HG02981 (cell line): ENCODE results near the gene SAXO2.
"Not testable (repeated sequence)": the region's sequence is repeated elsewhere in the genome, so short reads cannot be mapped to it uniquely, and the experiment has no call there.

Experiments
- ATAC-seq: cut with Tn5 transposase; IDR thresholded peaks from one replicate; pipeline ENCODE4 v1.9.1; 2021; ENCODE audit warnings: mild to moderate bottlenecking, moderate library complexity; ENCODE audit not compliant: unreplicated experiment

Gene SAXO2

DNA sequence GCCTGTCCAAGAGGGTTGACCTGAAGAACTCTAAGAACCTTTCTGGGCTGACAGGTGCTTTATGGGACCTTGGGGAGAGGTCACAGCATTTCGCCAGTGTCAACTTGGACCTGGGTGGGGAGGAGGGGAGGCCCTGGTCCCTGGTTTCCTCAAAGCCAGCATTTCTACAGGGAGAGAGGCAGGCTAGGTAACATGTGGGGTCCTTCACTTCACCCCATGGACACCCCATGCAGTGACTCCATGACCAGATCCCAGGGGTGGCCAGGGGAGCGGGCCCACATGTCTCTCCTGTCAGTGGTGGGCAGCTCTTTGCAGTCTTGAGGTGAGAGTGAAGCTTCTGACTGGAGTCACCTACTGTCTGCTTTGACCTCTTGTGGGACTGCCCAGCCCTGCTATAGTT, 50.8 kb downstream of the SAXO2 start:
- no peak for ATAC-seq

DNA sequence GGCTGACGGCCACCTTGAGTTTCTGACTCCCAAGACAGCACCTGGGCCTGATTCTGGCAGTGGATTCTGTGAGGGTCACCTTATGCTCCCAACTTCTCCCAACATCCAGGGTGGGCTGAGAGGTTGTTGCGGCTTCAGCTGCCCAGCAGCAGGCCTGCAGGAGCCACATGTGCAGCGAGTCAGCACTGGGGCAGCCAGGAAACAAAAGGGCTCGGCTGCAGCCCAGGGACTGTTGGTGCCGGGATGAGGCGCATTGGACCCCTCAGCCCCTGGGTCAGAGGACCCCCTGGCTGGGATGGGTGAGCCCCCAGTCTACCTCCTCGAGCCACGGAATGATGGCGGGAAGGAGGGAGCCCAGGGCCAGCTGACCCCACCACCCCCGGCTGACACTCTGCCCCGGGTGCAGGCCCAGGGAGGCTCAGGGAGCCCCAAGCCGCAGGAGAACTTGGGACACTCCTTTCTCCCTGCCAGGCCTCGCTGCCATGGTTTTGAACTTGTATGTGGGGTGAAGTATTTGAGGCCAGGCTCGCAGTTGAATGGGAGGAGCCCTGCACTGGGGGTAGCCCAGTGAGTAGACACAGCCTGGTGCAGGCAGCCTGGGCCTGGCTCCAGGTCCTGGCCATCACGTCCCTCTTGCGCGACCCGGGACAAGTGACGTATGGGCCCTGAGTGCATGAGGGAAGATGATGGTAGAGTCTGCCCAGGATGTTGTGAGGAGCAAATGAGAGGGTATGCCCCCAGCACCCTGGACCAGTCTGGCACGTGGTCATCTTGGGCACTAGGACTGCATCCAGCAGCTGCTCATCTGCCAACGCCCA, 51.5 kb downstream of the SAXO2 start:
- ATAC-seq: not testable (repeated sequence)

GRCh38 chr15:82314769-82315518, 52.3 kb downstream of the SAXO2 start:
- no peak for ATAC-seq

GRCh38 chr15:82315519-82316246, 53.1 kb downstream of the SAXO2 start:
- no peak for ATAC-seq

- not testable (repeated sequence) for ATAC-seq
These were observed 53.9 kb downstream of the SAXO2 start for GRCh38 chr15:82316247-82317090.

DNA sequence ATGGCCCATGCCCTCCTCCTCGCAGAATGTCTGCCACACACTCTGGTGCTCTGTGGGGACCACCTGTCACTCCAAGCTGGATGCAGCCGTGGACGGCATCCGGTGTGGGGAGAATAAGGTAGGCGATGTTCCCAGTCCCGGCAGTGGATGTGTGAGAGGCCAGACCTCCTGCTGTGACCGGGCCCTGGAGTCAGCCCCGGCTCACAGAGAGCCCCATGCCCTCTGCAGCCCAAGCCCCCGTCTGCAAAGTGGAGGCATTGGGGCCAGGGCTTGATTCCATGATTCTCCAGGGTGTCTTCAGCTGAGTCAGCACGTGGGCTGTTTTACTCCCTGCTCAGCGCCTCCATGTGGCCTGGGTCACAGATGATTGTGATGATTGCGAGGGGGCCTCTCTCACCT, 54.5 kb downstream of the SAXO2 start:
- ATAC-seq: no peak

GRCh38 chr15:82317516-82317915, 54.9 kb downstream of the SAXO2 start:
- not testable (repeated sequence) for ATAC-seq

DNA sequence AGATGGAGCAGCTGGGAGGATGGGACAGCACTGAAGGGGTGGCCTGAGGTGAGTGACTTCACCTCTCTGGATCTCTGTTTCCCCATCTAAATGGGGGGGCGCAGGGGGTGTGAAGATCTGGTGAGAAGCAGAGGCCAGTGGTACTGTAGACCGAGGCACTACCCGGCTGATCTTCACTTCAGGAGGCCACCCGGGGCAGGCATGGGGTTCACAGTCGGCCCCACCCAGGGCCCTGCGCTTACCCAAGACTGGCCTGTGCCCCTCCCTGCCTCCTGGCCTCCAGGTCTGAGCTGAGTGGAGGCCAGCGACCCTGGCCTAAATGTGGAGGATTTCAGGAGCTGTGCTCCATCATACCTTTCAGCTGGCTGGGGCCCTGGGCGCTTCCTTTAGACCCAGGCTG, 55.7 kb downstream of the SAXO2 start:
- ATAC-seq: not testable (repeated sequence)

DNA sequence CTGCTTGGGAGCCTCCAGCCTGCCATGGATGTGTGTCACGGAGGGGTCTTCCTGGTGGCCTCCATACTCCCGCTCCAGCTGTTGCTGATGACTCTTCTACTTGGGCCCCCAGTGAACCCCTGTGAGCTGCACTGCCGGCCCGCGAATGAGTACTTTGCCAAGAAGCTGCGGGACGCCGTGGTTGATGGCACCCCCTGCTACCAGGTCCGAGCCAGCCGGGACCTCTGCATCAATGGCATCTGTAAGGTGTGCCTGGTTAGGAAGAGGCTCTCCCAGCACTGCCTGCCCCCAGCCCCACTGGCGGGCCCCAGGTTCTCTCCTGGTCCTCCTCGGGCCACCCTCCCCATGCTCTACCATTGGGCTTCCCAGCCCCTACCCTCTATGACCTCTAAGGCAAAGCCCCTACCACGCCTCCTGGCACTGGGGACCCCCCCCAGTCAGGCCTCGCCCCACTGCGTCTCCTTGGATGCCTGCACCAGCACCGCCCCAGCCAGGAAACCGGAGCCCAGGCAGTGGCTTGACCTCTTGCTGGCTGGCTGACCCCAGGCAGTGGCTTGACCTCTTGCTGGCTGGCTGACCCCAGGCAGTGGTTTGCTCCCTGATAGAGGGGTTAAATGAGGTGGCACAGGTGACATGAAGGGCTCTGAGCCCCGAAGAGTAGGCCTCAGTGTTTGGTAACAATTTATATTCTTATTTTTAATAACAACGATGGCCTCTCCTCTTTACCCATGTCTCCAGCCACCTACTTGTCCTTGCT, 57.1 kb downstream of the SAXO2 start:
- ATAC-seq: not testable (repeated sequence)

DNA sequence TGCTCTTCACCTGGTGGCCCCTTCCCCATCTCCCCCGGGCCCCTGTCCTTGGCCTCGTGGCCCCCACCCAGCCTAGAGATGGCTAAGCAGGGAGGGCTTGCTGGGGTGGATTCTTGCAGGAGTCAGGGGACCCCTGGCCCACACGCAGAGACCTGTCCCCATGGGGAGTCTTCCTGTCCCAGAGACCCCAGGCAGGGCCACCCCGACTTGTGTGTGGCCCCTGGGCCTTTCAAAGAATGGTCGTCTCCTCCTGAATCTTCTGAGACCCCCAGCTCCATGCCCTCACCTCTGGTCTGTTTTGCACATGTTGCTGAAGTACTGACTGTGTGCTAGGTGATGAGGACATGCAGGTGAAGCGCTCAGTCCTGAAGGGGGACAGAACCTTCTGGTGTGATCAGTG, 58.2 kb downstream of the SAXO2 start:
- not testable (repeated sequence) for ATAC-seq

- not testable (repeated sequence) for ATAC-seq
These were observed 59.9 kb downstream of the SAXO2 start for GRCh38 chr15:82322488-82322887.

GRCh38 chr15:82324831-82325230, 62.2 kb downstream of the SAXO2 start:
- ATAC-seq: not testable (repeated sequence)

- ATAC-seq: not testable (repeated sequence)
These were observed 63.0 kb downstream of the SAXO2 start for GRCh38 chr15:82325646-82326045.

DNA sequence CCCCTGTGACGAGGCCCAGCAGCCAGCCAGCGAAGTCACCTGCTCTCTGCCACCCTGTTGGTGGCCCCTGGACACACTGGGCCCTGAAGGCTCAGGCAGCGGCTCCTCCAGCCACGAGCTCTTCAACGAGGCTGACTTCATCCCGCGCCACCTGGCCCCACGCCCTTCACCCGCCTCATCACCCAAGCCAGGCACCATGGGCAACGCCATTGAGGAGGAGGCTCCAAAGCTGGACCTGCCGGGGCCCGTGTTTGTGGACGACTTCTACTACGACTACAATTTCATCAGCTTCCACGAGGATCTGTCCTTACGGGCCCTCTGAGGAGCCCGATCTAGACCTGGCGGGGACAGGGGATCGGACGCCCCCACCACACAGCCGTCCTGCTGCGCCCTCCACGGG, 64.3 kb downstream of the SAXO2 start:
- ATAC-seq: not testable (repeated sequence)

DNA sequence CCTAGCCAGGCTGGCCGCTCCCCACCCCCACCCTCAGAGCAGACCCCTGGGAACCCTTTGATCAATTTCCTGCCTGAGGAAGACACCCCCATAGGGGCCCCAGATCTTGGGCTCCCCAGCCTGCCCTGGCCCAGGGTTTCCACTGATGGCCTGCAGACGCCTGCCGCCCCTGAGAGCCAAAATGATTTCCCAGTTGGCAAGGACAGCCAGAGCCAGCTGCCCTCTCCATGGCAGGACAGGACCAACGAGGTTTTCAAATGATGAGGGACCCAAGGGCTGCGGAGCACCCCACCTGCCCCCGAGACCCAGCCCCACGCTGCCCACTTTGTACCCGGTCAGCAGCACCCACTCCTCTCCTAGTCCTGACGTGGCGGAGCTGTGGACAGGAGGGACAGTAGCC, 64.8 kb downstream of the SAXO2 start:
- not testable (repeated sequence) for ATAC-seq

GRCh38 chr15:82329039-82329438, 66.4 kb downstream of the SAXO2 start:
- ATAC-seq: not testable (repeated sequence)

DNA sequence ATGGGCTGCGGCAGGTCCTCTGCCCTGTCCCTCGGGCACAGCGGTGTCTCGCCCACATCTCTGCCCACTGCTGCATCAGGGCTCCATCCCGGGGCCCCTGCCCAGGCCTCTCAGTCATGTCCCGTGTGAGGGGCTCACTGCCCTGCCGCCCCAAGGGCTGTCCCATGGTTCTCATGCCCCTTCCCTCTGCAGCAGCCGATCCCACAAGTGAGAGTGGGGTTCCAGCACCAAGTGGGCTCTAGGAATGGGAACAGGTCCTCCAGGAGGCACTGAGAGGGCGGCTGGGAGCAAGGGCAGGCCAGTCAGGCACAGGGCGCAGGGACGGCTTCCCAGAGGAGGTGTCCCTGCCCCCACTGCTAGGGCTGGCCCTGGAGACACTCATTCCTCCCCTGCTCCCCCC, 68.3 kb downstream of the SAXO2 start:
- not testable (repeated sequence) for ATAC-seq

- ATAC-seq: peak; percentile 65
These were observed 69.1 kb downstream of the SAXO2 start for GRCh38 chr15:82331576-82332304.
